ENCODE results near the gene LSM14A.

Gene LSM14A

DNA sequence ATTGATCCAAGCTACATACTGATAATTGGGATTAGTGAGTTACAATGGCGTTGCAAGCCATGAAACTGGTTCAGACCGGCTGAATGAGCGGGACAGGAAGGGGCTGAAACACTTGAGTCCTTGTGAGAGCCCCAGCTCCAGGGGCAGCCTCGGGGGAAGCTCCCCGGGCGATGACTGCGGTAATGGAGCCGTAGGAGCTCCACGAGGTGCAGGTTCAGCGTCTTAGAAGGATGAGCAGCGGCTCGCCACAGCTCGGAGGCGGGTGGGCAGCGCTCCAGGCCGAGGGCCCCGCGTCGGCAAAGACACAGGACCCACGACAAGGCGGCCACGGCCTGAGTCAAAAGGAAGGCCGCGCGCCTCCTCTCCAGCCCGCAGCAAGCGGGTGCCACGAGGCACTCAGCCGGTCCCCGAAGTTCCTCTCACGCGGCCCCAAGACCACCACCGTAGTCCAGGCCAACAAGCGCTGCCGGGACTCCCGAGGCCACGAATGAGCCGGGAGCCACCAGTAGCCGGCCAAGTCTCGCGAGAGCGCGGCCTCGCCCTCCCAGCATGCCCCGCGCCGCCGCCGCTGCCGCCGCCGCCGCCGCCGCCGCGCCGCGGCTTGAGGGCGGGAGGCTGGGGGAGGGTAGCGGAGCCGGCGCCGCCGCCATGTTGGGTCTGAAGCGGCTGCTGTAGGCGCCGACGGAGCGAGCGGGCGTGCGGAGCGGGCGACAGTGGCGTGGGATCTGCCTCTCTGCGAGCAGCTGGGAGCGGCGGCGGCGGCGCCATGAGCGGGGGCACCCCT, at the start of gene LSM14A:
Gene LSM14A (plus strand): TSS at position 628 of the 784 bp plus-strand sequence. CDS start 139 bp downstream, at position 767.
- H3F3A ChIP-seq (ENCODE audit: low read depth) = no peaks in the 10 kb centered on the region
- H4K20me1 ChIP-seq (ENCODE audit: insufficient read depth, low read length, poor library complexity, severe bottlenecking) = peaks cover 41% of the 10 kb centered on the region
- peak within 1 kb of the TSS; percentile 98 for H3K9ac ChIP-seq (ENCODE audit: low read depth, low read length, poor library complexity, severe bottlenecking)
- no peaks in the 10 kb centered on the region for H3K9me3 ChIP-seq (ENCODE audit: insufficient read depth, low read depth, low read length)
- H3K4me2 ChIP-seq (ENCODE audit: low read depth, low read length, poor library complexity, severe bottlenecking) = peak within 1 kb of the TSS; percentile 97
- no peaks in the 10 kb centered on the region for H3K27me3 ChIP-seq (ENCODE audit: insufficient read depth, low read length, poor library complexity, severe bottlenecking)
- peak within 1 kb of the TSS; percentile 90 for H3K4me3 ChIP-seq (ENCODE audit: low read length, poor library complexity, severe bottlenecking)
- H3K9me2 ChIP-seq (replicated peaks; ENCODE audit: low read depth, low read length) = no peaks in the 10 kb centered on the region
- H3K4me1 ChIP-seq (ENCODE audit: insufficient read depth, low read length, poor library complexity, severe bottlenecking) = peaks cover 23% of the 10 kb centered on the region
- H3K36me3 ChIP-seq (ENCODE audit: insufficient read depth, low read length) = no peaks in the 10 kb centered on the region
- TF ChIP-seq EZH2phosphoT487 (IDR thresholded peaks at IDR 0.05; ENCODE audit: borderline replicate concordance) = no peak
- TF ChIP-seq, protein P1, sequence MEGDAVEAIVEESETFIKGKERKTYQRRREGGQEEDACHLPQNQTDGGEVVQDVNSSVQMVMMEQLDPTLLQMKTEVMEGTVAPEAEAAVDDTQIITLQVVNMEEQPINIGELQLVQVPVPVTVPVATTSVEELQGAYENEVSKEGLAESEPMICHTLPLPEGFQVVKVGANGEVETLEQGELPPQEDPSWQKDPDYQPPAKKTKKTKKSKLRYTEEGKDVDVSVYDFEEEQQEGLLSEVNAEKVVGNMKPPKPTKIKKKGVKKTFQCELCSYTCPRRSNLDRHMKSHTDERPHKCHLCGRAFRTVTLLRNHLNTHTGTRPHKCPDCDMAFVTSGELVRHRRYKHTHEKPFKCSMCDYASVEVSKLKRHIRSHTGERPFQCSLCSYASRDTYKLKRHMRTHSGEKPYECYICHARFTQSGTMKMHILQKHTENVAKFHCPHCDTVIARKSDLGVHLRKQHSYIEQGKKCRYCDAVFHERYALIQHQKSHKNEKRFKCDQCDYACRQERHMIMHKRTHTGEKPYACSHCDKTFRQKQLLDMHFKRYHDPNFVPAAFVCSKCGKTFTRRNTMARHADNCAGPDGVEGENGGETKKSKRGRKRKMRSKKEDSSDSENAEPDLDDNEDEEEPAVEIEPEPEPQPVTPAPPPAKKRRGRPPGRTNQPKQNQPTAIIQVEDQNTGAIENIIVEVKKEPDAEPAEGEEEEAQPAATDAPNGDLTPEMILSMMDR (conservative IDR thresholded peaks at IDR 0.05; ENCODE audit: low read length) = no peak
- peak within 1 kb of the TSS; percentile 90 for H2AFZ ChIP-seq (ENCODE audit: low read length)
- H3K79me2 ChIP-seq (ENCODE audit: insufficient read depth, low read length) = peaks cover 56% of the 10 kb centered on the region

DNA sequence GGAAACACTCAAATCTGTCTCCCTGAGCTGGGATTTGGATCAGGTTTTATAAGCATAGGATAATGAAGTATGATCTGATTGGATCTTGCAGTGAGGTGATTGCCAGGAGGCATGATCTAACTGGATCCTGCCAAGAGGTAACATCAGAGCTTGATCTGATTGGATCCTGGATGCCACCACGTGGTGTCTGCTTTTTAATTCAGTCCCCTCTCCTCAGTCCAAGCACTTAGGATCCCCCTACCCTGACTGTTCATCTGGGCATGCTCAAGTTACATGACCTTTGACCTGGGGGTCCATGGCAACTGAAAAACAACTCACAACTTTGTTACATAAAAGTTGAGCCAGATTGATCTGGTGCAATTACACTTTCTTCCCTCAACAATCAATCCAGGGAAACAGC, 47.5 kb upstream of the LSM14A start:
- no peaks in the 10 kb centered on the region for H3K4me1 ChIP-seq (ENCODE audit: insufficient read depth, low read length, poor library complexity, severe bottlenecking)
- H3F3A ChIP-seq (ENCODE audit: low read depth) = no peaks in the 10 kb centered on the region
- no peak overlapping the region for H3K4me3 ChIP-seq (ENCODE audit: low read length, poor library complexity, severe bottlenecking)
- no peak overlapping the region for H3K9ac ChIP-seq (ENCODE audit: low read depth, low read length, poor library complexity, severe bottlenecking)
- H3K79me2 ChIP-seq (ENCODE audit: insufficient read depth, low read length) = no peaks in the 10 kb centered on the region
- TF ChIP-seq, protein P1 (conservative IDR thresholded peaks at IDR 0.05; ENCODE audit: low read length) = no peak
- TF ChIP-seq EZH2phosphoT487 (IDR thresholded peaks at IDR 0.05; ENCODE audit: borderline replicate concordance) = no peak
- H3K27me3 ChIP-seq (ENCODE audit: insufficient read depth, low read length, poor library complexity, severe bottlenecking) = no peaks in the 10 kb centered on the region
- H3K9me2 ChIP-seq (replicated peaks; ENCODE audit: low read depth, low read length) = no peaks in the 10 kb centered on the region
- no peak overlapping the region for H2AFZ ChIP-seq (ENCODE audit: low read length)
- H3K4me2 ChIP-seq (ENCODE audit: low read depth, low read length, poor library complexity, severe bottlenecking) = no peak overlapping the region
- H3K36me3 ChIP-seq (ENCODE audit: insufficient read depth, low read length) = no peaks in the 10 kb centered on the region
- no peaks in the 10 kb centered on the region for H3K9me3 ChIP-seq (ENCODE audit: insufficient read depth, low read depth, low read length)
- H4K20me1 ChIP-seq (ENCODE audit: insufficient read depth, low read length, poor library complexity, severe bottlenecking) = no peaks in the 10 kb centered on the region

DNA sequence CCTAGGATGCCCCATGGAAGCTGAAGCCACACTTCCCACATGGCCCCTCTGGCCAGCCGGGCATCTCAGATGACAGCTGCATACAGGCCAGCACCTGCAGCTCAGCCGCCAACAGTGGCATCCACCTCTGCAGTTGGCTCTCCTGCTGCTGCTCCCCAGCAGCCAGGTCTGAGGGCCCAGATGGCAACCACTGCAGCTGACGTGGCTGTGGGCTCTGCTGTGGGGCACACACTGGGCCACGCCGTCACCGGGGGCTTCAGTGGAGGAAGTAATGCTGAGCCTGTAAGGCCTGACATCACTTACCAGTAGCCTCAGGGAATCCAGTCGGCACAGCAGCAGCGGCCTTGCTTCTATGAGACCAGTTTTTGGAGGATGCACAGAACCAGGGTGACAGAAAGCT, 45.3 kb upstream of the LSM14A start:
- no peak overlapping the region for H3K9ac ChIP-seq (ENCODE audit: low read depth, low read length, poor library complexity, severe bottlenecking)
- TF ChIP-seq EZH2phosphoT487 (IDR thresholded peaks at IDR 0.05; ENCODE audit: borderline replicate concordance) = no peak
- TF ChIP-seq, protein P1 (conservative IDR thresholded peaks at IDR 0.05; ENCODE audit: low read length) = no peak

More for the DNA sequence above, 45.3 kb upstream of the LSM14A start:
- Histone ChIP-seq H4K20me1 (ENCODE audit: insufficient read depth, low read length, poor library complexity, severe bottlenecking) (no peaks in the 10 kb centered on the region), H3K79me2 (ENCODE audit: insufficient read depth, low read length) (no peaks in the 10 kb centered on the region), H3K36me3 (ENCODE audit: insufficient read depth, low read length) (no peaks in the 10 kb centered on the region), H3K9me3 (ENCODE audit: insufficient read depth, low read depth, low read length) (no peaks in the 10 kb centered on the region), H2AFZ (ENCODE audit: low read length) (no peak overlapping the region), H3F3A (ENCODE audit: low read depth) (no peaks in the 10 kb centered on the region), H3K27me3 (ENCODE audit: insufficient read depth, low read length, poor library complexity, severe bottlenecking) (no peaks in the 10 kb centered on the region), H3K9me2 (replicated peaks; ENCODE audit: low read depth, low read length) (no peaks in the 10 kb centered on the region), H3K4me2 (ENCODE audit: low read depth, low read length, poor library complexity, severe bottlenecking) (no peak overlapping the region), H3K4me3 (ENCODE audit: low read length, poor library complexity, severe bottlenecking) (no peak overlapping the region), H3K4me1 (ENCODE audit: insufficient read depth, low read length, poor library complexity, severe bottlenecking) (no peaks in the 10 kb centered on the region)
